ENCODE results near the gene NGLY1.

The NGLY1 gene, protein sequence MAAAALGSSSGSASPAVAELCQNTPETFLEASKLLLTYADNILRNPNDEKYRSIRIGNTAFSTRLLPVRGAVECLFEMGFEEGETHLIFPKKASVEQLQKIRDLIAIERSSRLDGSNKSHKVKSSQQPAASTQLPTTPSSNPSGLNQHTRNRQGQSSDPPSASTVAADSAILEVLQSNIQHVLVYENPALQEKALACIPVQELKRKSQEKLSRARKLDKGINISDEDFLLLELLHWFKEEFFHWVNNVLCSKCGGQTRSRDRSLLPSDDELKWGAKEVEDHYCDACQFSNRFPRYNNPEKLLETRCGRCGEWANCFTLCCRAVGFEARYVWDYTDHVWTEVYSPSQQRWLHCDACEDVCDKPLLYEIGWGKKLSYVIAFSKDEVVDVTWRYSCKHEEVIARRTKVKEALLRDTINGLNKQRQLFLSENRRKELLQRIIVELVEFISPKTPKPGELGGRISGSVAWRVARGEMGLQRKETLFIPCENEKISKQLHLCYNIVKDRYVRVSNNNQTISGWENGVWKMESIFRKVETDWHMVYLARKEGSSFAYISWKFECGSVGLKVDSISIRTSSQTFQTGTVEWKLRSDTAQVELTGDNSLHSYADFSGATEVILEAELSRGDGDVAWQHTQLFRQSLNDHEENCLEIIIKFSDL

DNA sequence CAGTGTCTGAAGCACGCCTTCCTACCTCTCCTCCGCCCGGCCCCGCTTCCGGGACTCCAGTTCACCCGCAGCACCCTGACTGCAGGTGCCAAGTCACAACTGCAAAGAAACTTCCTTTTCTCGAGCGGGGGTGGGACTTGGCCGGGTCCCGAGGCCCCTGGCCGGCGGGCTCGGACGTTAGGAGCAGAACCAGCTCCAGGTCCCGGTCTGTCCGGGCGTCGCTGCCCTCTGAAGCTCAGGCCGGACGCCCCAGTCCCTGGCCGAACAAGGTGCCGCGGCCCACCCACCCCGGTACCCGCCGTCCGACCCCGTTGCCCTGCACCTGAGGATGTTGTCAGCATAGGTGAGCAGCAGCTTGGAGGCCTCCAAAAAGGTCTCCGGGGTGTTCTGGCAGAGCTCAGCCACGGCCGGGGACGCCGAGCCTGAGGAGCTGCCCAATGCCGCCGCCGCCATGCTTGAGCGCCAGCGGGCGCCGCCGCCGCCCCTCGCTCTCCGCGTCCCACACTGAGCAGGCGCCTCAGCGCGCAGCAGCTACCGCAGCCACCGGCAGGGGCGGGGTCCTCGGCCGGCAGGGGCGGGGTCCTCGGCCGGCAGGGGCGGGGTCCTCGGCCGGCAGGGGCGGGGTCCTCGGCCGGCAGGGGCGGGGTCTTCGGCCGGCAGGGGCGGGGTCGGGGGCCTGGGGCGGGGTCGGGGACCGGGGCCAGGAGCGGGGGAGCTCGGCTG lies at the start of gene NGLY1:
Gene NGLY1 (minus strand): TSS at position 506 of the 723 bp plus-strand sequence. CDS start 53 bp downstream, at position 453.
- TF ChIP-seq CTCF (IDR thresholded peaks at IDR 0.05; ENCODE audit: poor library complexity, severe bottlenecking), result no peak
- H3K36me3 ChIP-seq (ENCODE audit: low read depth), result peaks cover 3% of the 10 kb centered on the region
- H3K4me1 ChIP-seq (ENCODE audit: insufficient read depth, poor library complexity, severe bottlenecking), result peaks cover 5% of the 10 kb centered on the region
- DNase-seq (ENCODE audit: low spot score), result peak; percentile 79
- no peaks in the 10 kb centered on the region for H3K9me3 ChIP-seq (ENCODE audit: severe bottlenecking)
- H3K27ac ChIP-seq (ENCODE audit: poor library complexity, severe bottlenecking), result peak within 1 kb of the TSS; percentile 41
- peak within 1 kb of the TSS; percentile 94 for H3K4me3 ChIP-seq (ENCODE audit: severe bottlenecking)
- no peaks in the 10 kb centered on the region for H3K27me3 ChIP-seq (ENCODE audit: insufficient read depth, poor library complexity, severe bottlenecking)
- ATAC-seq (ENCODE audit: low read depth), result peak; percentile 93

DNA sequence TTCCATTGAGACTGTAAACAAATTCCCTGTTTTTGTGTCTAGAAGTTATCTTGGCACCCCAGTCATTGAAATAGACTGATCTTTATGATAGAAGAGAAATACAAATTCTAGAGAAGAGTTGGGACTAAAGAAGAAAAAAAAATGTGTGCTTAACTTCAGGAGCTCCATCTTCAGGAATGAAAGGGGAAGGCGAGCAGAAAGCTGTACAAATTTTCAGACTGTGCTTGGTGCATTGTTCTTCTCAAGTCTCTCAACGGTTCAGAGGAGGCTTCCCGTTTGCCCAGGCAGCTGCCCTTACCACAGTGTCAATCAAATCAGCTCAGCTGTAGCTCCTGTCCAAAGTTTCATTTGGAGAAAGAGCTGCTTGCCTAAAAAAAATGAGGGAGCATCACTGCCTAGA lies 48.3 kb upstream of the NGLY1 start:
- no peak overlapping the region for H3K27ac ChIP-seq (ENCODE audit: poor library complexity, severe bottlenecking)
- no peaks in the 10 kb centered on the region for H3K4me1 ChIP-seq (ENCODE audit: insufficient read depth, poor library complexity, severe bottlenecking)
- peak; percentile 32 for TF ChIP-seq CTCF (IDR thresholded peaks at IDR 0.05; ENCODE audit: poor library complexity, severe bottlenecking)
- ATAC-seq (ENCODE audit: low read depth) (0 out of 3 replicates have a peak, but pooled peaks have one; percentile 38), DNase-seq (ENCODE audit: low spot score) (no peak)
- H3K27me3 ChIP-seq (ENCODE audit: insufficient read depth, poor library complexity, severe bottlenecking), result no peaks in the 10 kb centered on the region
- H3K4me3 ChIP-seq (ENCODE audit: severe bottlenecking), result no peak overlapping the region
- no peaks in the 10 kb centered on the region for H3K9me3 ChIP-seq (ENCODE audit: severe bottlenecking)
- H3K36me3 ChIP-seq (ENCODE audit: low read depth), result no peaks in the 10 kb centered on the region

GRCh38 chr3:25830373-25831280 lies 47.4 kb upstream of the NGLY1 start:
- ATAC-seq (ENCODE audit: low read depth), result no peak
- DNase-seq (ENCODE audit: low spot score), result no peak
- Histone ChIP-seq H3K36me3 (ENCODE audit: low read depth) (no peaks in the 10 kb centered on the region), H3K4me3 (ENCODE audit: severe bottlenecking) (no peak overlapping the region), H3K27ac (ENCODE audit: poor library complexity, severe bottlenecking) (no peak overlapping the region), H3K4me1 (ENCODE audit: insufficient read depth, poor library complexity, severe bottlenecking) (no peaks in the 10 kb centered on the region), H3K27me3 (ENCODE audit: insufficient read depth, poor library complexity, severe bottlenecking) (no peaks in the 10 kb centered on the region), H3K9me3 (ENCODE audit: severe bottlenecking) (no peaks in the 10 kb centered on the region)
- TF ChIP-seq CTCF (IDR thresholded peaks at IDR 0.05; ENCODE audit: poor library complexity, severe bottlenecking), result no peak

DNA sequence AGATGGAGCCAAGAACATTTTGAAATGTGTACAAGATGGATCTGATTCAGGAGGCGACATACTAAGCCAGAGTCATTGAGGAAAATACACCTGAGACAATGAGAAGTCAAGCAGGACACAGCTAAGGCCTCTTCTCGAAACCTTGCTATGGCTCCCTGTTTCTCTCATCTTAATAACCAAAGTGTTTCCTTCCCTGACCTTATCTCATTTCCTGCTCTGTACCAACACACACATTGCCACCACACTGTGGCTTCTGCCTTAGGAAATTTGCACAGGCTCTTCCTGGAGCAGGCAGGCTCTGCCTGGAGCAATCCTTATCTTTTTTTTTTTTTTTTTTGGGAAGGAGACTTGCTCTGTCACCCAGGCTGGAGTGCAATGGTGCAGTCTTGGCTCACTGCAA lies 43.3 kb upstream of the NGLY1 start:
- ATAC-seq (ENCODE audit: low read depth) (no peak), DNase-seq (ENCODE audit: low spot score) (no peak)
- H3K4me1 ChIP-seq (ENCODE audit: insufficient read depth, poor library complexity, severe bottlenecking), result no peaks in the 10 kb centered on the region
- H3K36me3 ChIP-seq (ENCODE audit: low read depth), result no peaks in the 10 kb centered on the region
- H3K9me3 ChIP-seq (ENCODE audit: severe bottlenecking), result no peaks in the 10 kb centered on the region
- TF ChIP-seq CTCF (IDR thresholded peaks at IDR 0.05; ENCODE audit: poor library complexity, severe bottlenecking), result no peak
- no peak overlapping the region for H3K4me3 ChIP-seq (ENCODE audit: severe bottlenecking)
- no peak overlapping the region for H3K27ac ChIP-seq (ENCODE audit: poor library complexity, severe bottlenecking)
- H3K27me3 ChIP-seq (ENCODE audit: insufficient read depth, poor library complexity, severe bottlenecking), result no peaks in the 10 kb centered on the region
